Measurements from ENCODE around the gene MYORG.

Gene MYORG

DNA sequence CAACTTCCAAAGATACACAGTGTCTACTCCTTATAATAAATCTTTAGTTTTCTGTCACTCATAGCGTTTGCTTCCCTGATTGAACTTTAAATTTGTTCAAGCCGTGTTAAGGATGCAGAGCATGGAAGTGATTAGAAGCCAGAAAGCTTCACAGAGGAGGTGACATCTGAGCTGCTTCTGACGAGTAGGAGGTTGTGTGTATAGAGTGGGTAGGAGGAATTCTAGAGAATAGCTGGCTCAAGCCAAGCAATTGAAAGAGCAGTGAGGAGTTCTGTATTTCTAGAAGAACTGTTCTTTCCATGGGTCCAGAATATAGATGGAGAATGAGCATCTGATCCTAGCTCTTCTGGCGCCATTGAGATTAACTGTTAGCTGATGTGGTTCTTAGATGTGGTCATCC, 41.3 kb downstream of the MYORG start:
- in situ Hi-C loops (cut with HindIII; ENCODE audit: low sequenced_read_pairs), result no loop called here

DNA sequence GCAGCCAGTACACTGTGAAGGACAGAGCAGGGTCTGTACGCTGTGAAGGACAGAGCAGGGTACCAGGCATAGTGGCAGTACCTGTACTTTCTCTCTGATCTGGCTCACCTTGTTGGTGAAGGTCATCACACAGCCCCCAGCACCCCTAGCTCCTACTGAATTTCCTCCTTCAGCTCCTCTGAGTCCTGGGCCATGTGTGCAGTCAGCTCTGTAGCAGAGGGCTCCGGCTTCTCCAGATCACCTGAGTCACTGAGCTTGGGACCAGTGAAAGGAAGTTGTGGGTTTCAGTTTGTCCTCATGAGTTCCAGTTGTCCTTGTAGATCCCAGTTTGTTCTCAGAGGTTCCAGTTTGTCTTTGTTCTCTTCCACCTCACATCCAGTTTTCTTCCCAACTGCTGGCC, 41.8 kb downstream of the MYORG start:
- in situ Hi-C loops (cut with HindIII; ENCODE audit: low sequenced_read_pairs), result no loop called here

DNA sequence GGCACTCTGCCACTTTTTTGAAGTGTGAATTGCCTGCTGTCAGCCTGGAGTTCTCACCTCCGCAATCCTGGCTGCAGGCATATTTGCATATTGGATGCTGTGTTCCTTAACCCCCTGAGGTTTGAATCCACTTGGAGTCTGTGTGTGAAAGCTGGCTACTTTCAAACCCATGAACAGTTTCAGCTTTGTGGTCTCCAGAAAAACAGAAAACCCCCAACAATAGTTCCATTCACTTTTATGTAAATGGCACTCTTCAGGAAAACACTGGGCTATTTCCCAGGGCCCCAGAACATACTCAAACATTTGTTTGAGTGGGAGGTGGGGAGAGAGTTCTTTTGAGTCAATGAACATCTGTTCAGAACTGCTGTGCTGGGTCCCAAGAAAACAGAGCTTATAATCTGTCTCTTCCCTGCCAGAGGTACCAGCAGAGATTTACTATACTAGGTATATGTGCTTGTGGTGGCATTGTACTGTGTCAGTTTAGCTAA, 42.3 kb downstream of the MYORG start:
- in situ Hi-C loops (cut with HindIII; ENCODE audit: low sequenced_read_pairs), result no loop called here

DNA sequence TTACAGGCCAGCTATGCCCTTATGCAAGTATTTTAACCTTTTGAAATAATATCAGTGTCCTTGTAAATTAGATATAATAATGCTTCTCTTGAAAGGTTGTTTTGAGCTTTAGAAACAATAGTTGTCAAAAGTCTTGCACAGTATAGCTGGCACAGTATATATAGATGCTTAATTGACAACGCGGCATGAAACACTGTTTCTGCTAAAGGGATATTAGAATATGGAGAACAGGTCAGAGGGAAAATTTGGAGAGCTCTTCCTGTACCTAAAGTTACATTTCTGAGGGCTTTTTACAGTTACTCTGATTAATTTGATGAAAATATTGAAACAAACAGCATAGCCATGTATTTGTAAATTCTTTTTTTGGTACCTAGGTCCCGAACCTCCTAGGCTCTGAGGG, 42.9 kb downstream of the MYORG start:
- in situ Hi-C loops (cut with HindIII; ENCODE audit: low sequenced_read_pairs), result no loop called here

DNA sequence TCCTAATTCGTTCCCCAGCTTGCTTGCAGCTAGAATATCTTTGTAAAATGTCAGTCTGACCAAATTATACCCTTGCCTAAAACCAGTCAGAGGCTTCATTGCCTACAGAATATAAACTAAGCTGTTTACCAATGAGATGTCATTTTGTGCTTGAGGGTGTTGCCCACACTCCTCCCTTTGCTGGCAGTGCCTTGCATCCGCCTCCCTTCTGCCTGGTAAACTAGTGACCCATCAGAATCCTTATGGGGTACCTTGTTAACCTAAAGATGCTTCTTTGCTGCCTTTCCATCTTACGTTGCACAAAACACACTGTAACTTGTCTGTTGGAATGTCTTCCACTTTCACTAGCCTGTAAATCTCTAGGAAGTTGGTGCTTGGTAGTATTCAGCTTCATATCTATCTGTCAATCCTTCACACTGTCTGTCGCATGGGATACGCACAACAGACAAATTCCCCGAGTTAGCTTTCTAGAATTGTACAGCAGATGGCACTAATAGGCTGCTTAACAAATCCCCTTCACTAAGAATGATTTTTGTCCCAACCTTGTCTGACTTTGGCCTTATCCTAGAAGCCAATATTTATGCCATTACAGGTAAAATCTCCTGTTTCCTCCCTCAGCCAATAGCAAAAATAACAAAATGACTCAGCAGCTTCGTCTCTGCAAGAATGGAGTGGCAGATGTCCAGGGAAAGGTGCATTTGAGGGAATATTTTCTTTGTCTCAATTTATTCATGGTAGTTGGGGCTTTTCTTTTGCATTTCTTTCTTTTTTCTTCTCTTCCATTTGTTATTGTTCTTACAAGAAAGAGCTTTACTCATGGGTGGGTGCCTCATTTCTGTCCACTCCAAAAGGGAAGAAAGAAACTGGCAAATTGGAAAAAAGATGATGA, 44.4 kb downstream of the MYORG start:
- in situ Hi-C loops (cut with HindIII; ENCODE audit: low sequenced_read_pairs), result no loop called here

DNA sequence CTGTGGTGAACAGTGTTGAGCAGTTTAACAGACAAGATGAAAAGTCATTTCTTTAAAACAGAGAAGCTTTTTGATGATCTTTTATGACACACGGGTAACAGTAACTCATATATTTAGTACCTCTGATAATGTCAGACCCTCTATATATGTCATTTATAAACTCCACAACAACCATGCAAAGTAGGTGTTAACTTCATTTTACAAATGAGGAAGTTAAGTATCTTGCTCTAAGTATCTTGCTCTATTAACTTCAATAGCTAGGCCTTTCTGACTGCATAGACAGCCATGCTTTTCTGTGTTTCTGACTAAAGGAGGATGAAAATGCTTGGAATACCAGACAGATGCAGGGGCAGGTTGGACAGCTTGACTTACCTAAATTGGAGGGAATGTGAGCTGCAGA, 45.5 kb downstream of the MYORG start:
- in situ Hi-C loops (cut with HindIII; ENCODE audit: low sequenced_read_pairs), result no loop called here

DNA sequence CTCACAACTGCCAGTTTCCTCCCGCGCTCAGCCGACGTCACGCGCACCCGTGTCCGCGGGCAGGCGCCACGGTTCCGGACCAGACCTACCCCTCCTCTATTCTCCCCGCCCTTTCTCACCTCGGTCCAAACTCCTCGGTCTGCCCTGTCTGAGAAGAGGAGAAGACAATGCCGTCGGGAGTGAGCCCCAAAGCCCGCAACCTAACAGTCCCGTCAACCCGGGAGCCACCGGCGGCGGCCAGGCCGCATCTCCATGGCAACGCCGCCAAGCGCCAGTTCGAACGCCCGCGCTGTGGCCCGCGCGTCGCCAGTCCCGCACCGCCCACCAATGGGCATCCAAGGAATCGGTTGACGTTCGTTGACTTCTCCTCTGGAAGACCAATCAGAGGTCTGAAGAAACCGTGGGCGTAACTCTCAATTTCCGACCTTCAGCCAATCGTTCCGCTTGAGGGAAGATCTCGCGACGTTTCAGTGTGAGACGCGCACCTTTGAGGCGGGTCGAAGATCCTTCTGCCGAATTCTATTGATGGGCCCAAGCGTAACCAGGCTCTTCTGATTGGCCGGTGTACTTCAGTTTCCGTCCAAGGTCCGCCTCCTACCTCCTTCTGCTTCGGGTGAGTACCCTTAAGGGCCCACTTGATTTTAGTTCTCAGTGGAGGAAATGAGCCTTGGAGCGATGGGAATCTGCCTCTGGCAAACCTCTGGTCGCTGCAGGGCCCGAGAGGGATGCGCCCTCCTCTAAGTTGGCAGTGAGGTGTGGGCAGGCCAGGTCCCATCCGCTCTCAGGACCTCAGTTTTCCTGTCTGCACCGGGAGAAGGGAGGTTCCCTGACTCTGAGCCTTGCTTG, 47.5 kb downstream of the MYORG start, which contains the start of the genes KIF24 and NUDT2:
Gene KIF24, minus strand, starts transcription at position 282 of the 846 bp plus-strand sequence. CDS start 17,922 bp downstream, outside the sequence.
Gene NUDT2, plus strand, starts transcription at position 583 of the 846 bp plus-strand sequence. CDS start 9,471 bp downstream, outside the sequence.
- in situ Hi-C loops (cut with HindIII; ENCODE audit: low sequenced_read_pairs), result no loop called here

DNA sequence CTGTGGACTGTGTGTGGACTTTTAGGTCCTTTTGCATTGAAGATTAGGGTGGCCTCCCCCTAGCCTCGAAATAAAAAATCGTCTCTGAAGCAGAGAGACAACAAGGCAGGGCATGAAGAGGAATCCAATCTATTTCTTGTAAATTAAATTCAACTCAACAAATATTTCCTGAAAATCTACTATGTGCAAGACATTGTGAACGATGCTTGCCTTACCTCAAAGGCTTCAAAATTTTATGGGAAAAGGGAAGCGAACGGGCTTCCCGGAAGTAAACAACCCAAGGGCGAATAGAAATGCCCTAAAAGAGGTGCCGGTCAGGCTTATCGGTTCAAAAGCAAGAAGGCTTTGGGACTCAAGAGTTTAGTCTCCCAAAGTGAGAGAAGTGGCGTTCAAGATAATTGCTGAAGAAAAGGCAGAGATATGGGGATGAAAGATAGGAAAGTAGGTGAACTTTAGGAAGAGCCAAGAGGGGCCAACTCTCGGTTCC, 48.2 kb downstream of the MYORG start:
- in situ Hi-C loops (cut with HindIII; ENCODE audit: low sequenced_read_pairs), result no loop called here

DNA sequence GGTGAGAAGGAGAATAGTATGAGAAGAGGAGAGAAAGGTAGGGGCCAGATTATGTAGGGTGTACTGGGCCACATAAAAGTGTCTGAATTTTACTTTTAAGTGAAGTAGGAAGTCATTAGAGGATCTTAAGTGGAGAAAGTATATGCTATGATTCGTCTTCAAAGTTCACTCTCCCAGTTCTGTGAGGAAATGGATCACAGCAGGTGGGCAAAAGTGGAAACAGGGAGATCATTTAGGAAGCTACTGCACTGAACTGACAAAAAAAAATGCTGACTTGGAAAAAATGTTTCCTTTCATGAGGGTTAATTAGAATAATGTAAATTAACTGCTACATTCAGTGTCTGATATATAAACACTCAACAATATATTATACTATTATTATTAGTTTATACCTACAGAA, 50.0 kb downstream of the MYORG start:
- in situ Hi-C loops (cut with HindIII; ENCODE audit: low sequenced_read_pairs), result no loop called here

DNA sequence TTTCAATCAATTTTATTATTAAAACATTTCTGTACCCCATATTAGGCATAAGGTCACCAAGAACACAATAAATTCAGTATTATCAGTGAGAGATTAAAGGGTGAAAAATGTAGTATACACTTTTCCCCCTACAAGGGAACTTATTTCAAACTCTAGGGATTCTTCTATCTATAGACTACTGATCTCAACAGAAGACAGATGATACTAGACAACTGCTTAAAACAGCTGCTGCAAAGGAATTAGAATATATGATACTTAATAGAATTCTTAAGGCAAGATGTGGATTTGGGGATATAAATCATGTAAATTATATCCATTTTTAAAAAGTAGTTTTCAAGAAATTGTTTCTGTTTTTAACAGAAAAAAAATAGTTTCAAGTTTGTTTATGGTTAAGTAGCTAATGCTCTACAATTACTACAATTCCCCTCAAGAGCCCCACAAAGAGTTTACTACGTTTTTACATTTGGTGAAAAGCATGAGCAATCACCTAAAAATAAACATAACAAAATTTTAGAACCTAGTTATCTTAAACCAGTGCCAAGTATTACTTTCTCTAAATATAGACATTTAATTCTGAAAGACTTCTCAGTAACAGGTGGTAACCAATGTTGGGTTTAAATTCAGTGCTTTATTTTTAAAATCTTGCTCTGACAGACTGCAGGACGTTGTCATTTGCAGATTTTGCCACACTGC, 53.7 kb downstream of the MYORG start:
- in situ Hi-C loops (cut with HindIII; ENCODE audit: low sequenced_read_pairs), result no loop called here

DNA sequence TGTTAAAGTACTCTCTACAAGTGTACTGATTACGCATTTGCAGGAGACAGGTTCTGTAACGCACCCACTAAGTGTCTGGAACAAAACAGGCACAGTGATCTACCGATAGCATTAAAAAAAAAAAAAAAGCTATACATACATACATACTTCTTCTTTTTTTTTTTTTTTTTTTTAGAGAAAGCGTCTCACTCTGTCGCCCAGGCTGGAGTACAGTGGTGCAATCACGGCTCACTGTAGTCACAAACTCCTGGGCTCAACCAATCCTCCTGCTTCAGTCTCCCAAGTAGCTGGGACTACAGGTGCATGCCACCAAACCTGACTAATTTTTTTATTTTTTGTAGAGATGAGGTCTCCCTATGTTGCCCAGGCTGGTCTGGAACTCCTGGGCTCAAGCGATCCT, 55.2 kb downstream of the MYORG start:
- in situ Hi-C loops (cut with HindIII; ENCODE audit: low sequenced_read_pairs), result no loop called here

DNA sequence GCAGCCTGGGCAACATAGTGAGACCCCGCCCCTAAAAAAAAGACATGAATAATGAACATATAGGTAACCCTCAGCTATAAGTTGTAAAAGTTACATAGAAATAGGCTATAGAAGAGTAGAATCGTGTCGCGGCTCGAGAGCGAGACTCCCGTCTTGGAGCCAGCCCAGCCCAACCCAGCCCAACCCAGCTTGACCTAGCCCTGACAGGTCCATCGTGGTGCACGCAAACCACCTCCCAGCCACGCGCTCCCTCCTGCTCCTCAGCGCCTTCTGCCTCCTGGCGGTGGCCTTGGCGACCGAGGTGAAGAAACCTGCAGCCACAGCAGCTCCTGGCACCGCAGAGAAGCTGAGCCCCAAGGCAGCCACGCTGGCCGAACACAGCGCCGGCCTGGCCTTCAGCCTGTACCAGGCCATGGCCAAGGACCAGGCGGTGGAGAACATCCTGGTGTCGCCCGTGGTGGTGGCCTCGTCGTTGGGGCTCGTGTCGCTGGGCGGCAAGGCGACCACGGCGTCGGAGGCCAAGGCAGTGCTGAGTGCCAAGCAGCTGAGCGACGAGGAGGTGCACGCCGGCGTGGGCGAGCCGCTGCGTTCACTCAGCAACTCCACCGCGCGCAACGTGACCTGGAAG, 58.4 kb downstream of the MYORG start:
- in situ Hi-C loops (cut with HindIII; ENCODE audit: low sequenced_read_pairs), result no loop called here

DNA sequence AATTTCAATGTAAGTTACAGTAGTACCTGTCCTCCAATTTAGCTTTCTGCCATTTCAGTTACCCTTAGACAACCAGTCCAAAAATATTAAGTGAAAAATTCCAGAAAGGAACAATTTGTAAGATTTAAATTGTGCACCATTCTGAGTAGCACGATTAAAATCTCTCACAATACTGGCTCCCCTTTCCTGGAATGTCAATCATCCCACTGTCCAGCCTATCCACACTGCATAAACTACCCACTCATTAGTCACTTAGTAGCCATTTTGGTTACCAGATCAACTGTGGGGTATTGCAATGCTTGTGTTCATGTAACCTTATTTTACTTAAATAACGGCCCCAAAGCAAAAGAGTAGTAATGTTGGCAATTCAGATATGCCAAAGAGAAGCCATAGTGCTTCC, 59.3 kb downstream of the MYORG start:
- in situ Hi-C loops (cut with HindIII; ENCODE audit: low sequenced_read_pairs), result no loop called here
